ENCODE results near the gene TOM1L2.

DNA sequence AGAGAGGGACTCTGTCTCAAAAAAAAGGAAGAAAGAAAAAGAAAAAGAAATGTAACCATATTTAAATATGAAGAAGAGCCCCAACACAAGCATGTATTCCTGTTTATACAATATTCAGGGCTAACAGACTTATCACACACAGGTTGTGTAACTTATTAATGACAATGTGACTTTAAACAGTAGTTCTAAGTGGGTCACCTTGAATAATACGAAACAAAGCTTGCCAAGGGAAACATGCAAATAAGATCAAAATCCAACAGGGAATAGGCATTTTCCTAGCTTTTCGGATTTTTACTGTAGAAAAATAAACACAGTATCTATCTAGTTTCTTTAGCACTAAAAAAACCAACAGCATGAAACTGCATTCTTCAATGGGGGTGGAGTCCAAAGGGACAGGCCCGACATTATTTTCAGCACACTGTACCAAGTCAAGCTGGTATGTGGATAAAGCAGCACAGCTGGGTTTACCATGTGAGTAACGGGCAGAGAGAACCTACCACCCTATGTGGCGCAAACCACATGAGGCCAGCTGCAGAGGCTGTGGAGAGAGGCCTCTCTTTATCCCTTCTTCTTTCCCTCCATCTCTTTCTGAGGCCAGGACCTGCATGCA, 45.3 kb downstream of the TOM1L2 start:
- TF ChIP-seq EZH2phosphoT487 (IDR thresholded peaks at IDR 0.05; ENCODE audit: insufficient read depth, low read depth) (no peak), EZH2 (IDR thresholded peaks at IDR 0.05; ENCODE audit: insufficient read depth, poor library complexity, severe bottlenecking) (no peak)
